Measurements from ENCODE around the gene STT3B.

- TF ChIP-seq POLR2AphosphoS5 (IDR thresholded peaks at IDR 0.05; ENCODE audit: low read depth, low read length) (no peak), PAX5 (IDR thresholded peaks at IDR 0.05; ENCODE audit: insufficient read depth, low read length, severe bottlenecking) (no peak), POLR2A (IDR thresholded peaks at IDR 0.05; ENCODE audit: low read depth, low read length) (no peak), SPI1 (IDR thresholded peaks at IDR 0.05; ENCODE audit: low read depth, low read length) (no peak), TAF1 (IDR thresholded peaks at IDR 0.05; ENCODE audit: low read depth, low read length) (no peak), POU2F2 (IDR thresholded peaks at IDR 0.05; ENCODE audit: low read depth, low read length) (no peak)
Measured at GRCh38 chr3:31543375-31543774, 10.7 kb downstream of the STT3B start.

All from GM12891 (cell line).